Caco-2 (cell line): ENCODE measurements around the gene SEMA4D. TPM values are rescaled to one million over a fixed set of nuclear protein-coding genes. Genes with fewer than 3 reads are reported as not detected.

Experiments used
- BruUV-seq: library from RNA; stranded (reverse); fragments of 400-500 nt; replicated peaks from 2 replicates; lab custom pipeline; 2021; lab: Mats Ljungman, UMichigan
- CTCF ChIA-PET: fragments of 300-600 bp; sonication (Branson Sonifier 250); formaldehyde crosslinking; loops from one replicate; lab custom pipeline; 2022; ENCODE audit warnings: antibody characterized with exemption; lab: Charles Lee
- POLR2A ChIA-PET: fragments of 300-600 bp; sonication (Branson Sonifier 250); formaldehyde crosslinking; loops from one replicate; lab custom pipeline; 2022; ENCODE audit warnings: antibody characterized with exemption; lab: Charles Lee
- DNase-seq, 2 experiments: peaks; one replicate each; pipeline versions ENCODE4 v3.0.0 to v3.0.0-alpha.2; 2020 to 2022
- H3K27me3 ChIP-seq: replicated peaks from 2 replicates; pipeline ENCODE4 v1.6.0; 2011; ENCODE audit warnings: low read length; ENCODE audit not compliant: control insufficient read depth, insufficient read depth
- H3K36me3 ChIP-seq: 2 replicates; pipeline ENCODE4 v1.5.1; 2011; ENCODE audit warnings: low read length; ENCODE audit not compliant: control insufficient read depth, insufficient read depth
- H3K4me1 ChIP-seq: fragments of 250-450 bp; sonication (Bioruptor Pico); 2 replicates; pipeline ENCODE4 v1.5.1; 2020; ENCODE audit warnings: mild to moderate bottlenecking
- H3K4me3 ChIP-seq: 2 replicates; pipeline ENCODE4 v1.5.1; 2011; ENCODE audit warnings: low read depth, mild to moderate bottlenecking, control low read depth, low read length
- H3K9me3 ChIP-seq: fragments of 250-450 bp; sonication (Bioruptor Pico); 2 replicates; pipeline ENCODE4 v1.5.1; 2020; ENCODE audit warnings: mild to moderate bottlenecking, moderate library complexity
- H3K27ac Mint-ChIP-seq: one replicate; pipeline ENCODE4 v1.8.0; 2022; ENCODE audit warnings: mixed read lengths; ENCODE audit not compliant: unreplicated experiment
- H3K27me3 Mint-ChIP-seq: one replicate; pipeline ENCODE4 v1.8.0; 2022; ENCODE audit warnings: mixed read lengths; ENCODE audit not compliant: insufficient read depth, unreplicated experiment
- H3K36me3 Mint-ChIP-seq: one replicate; pipeline ENCODE4 v1.8.0; 2022; ENCODE audit warnings: mild to moderate bottlenecking, mixed read lengths; ENCODE audit not compliant: insufficient read depth, unreplicated experiment
- H3K4me1 Mint-ChIP-seq: one replicate; pipeline ENCODE4 v1.8.0; 2022; ENCODE audit warnings: low read depth, mixed read lengths; ENCODE audit not compliant: unreplicated experiment
- H3K4me3 Mint-ChIP-seq: one replicate; pipeline ENCODE4 v1.8.0; 2022; ENCODE audit warnings: mild to moderate bottlenecking, moderate library complexity, mixed read lengths; ENCODE audit not compliant: unreplicated experiment
- H3K9me3 Mint-ChIP-seq: one replicate; pipeline ENCODE4 v1.8.0; 2022; ENCODE audit warnings: mixed read lengths; ENCODE audit not compliant: unreplicated experiment
- CTCF ChIP-seq, 2 experiments: fragments of 200-600 bp in 1 of 2; IDR thresholded peaks; 1 replicate in 1 of 2; 2 replicates in 1 of 2; pipeline versions ENCODE4 v1.5.1 to v1.8.0; 2011 to 2022; ENCODE audit warnings: antibody characterized with exemption in 1 of 2, control low read depth in 1 of 2, inconsistent platforms in 1 of 2, low read depth in 1 of 2, low read length in 1 of 2, mild to moderate bottlenecking in 1 of 2, moderate library complexity in 1 of 2; ENCODE audit not compliant: insufficient read depth in 1 of 2, severe bottlenecking in 1 of 2, unreplicated experiment in 1 of 2
- intact Hi-C: fragments of 100-400 bp; cut with micrococcal nuclease; formaldehyde crosslinking; loops from one replicate; pipeline ENCODE4 v1.10.0; 2022; ENCODE audit not compliant: unreplicated experiment
- total RNA-seq: library from RNA; stranded (reverse); gene quantifications from 2 replicates; pipeline ENCODE4 v1.2.3, GENCODE V29; 2022

The SEMA4D gene
- total RNA-seq, 1 experiment from 2014 or later, result 17.1 TPM

GRCh38 chr9:89482901-89483361, 15.0 kb downstream of the SEMA4D start:
- no peaks in the 10 kb centered on the region for H3K27me3 ChIP-seq
- ChIA-PET CTCF (no interaction called here), POLR2A (no interaction called here)
- peaks cover 3% of the 10 kb centered on the region for H3K4me1 Mint-ChIP-seq
- H3K9me3 Mint-ChIP-seq, result no peaks in the 10 kb centered on the region
- no peaks in the 10 kb centered on the region; the same call in 1 of the 2 replicates for H3K36me3 ChIP-seq
- no peaks in the 10 kb centered on the region for H3K27me3 Mint-ChIP-seq
- TF ChIP-seq CTCF (IDR thresholded peaks at IDR 0.05; ENCODE audit: insufficient read depth in 1 of 2, low read depth in 1 of 2, low read length in 1 of 2, severe bottlenecking in 1 of 2, unreplicated experiment in 1 of 2), result no peak
- no peaks in the 10 kb centered on the region for H3K4me1 ChIP-seq
- no peak overlapping the region for H3K27ac Mint-ChIP-seq
- no TSS peak for BruUV-seq
- H3K9me3 ChIP-seq, result no peaks in the 10 kb centered on the region
- no peaks in the 10 kb centered on the region for H3K36me3 Mint-ChIP-seq
- H3K4me3 ChIP-seq, result no peak overlapping the region
- no peak overlapping the region for H3K4me3 Mint-ChIP-seq
- intact Hi-C loops, result no loop called here
- no peak for DNase-seq

- Histone ChIP-seq H3K36me3 (no peaks in the 10 kb centered on the region; the same call in 1 of the 2 replicates), H3K27me3 (no peaks in the 10 kb centered on the region), H3K9me3 (no peaks in the 10 kb centered on the region), H3K4me1 (no peaks in the 10 kb centered on the region), H3K4me3 (no peak overlapping the region)
- Mint-ChIP-seq H3K4me3 (no peak overlapping the region), H3K27me3 (no peaks in the 10 kb centered on the region), H3K9me3 (no peaks in the 10 kb centered on the region), H3K4me1 (no peaks in the 10 kb centered on the region), H3K36me3 (no peaks in the 10 kb centered on the region), H3K27ac (no peak overlapping the region)
- no peak for TF ChIP-seq CTCF (IDR thresholded peaks at IDR 0.05; ENCODE audit: insufficient read depth in 1 of 2, low read depth in 1 of 2, low read length in 1 of 2, severe bottlenecking in 1 of 2, unreplicated experiment in 1 of 2)
- intact Hi-C loops, result no loop called here
- no peak for DNase-seq
- ChIA-PET POLR2A (no interaction called here), CTCF (no interaction called here)
- BruUV-seq, result no TSS peak
These were observed 15.7 kb downstream of the SEMA4D start for GRCh38 chr9:89482056-89482851.

- Histone ChIP-seq H3K36me3 (no peaks in the 10 kb centered on the region; the same call in 1 of the 2 replicates), H3K4me1 (no peaks in the 10 kb centered on the region), H3K4me3 (no peak overlapping the region), H3K27me3 (no peaks in the 10 kb centered on the region), H3K9me3 (no peaks in the 10 kb centered on the region)
- CTCF ChIA-PET, result no interaction called here
- Mint-ChIP-seq H3K36me3 (no peaks in the 10 kb centered on the region), H3K9me3 (no peaks in the 10 kb centered on the region), H3K27ac (no peak overlapping the region), H3K27me3 (no peaks in the 10 kb centered on the region), H3K4me1 (no peaks in the 10 kb centered on the region), H3K4me3 (no peak overlapping the region)
- POLR2A ChIA-PET, result no interaction called here
- DNase-seq, result no peak
- TF ChIP-seq CTCF (IDR thresholded peaks at IDR 0.05; ENCODE audit: insufficient read depth in 1 of 2, low read depth in 1 of 2, low read length in 1 of 2, severe bottlenecking in 1 of 2, unreplicated experiment in 1 of 2), result no peak
- intact Hi-C loops, result no loop called here
- BruUV-seq, result no TSS peak
These were observed 16.4 kb downstream of the SEMA4D start for GRCh38 chr9:89481538-89481915.
